OCI-LY1 (cell line): ENCODE data around the gene PRPF39.

ENCODE experiments used
- H2AFZ ChIP-seq: fragments of 200-600 bp; sonication (generic), shearing (Covaris generic); 2 replicates; pipeline ENCODE4 v1.6.0; 2014; ENCODE audit warnings: antibody characterized with exemption, mild to moderate bottlenecking, low read length
- H3F3A ChIP-seq: fragments of 200-600 bp; sonication (generic), shearing (Covaris generic); 2 replicates; pipeline ENCODE4 v1.6.0; 2014; ENCODE audit warnings: mild to moderate bottlenecking, antibody characterized with exemption, low read length, moderate library complexity; ENCODE audit not compliant: insufficient read depth
- H3K27ac ChIP-seq: fragments of 200-600 bp; sonication (generic); 2 replicates; pipeline ENCODE4 v1.5.1; 2014; ENCODE audit warnings: low read length, mixed run types, mild to moderate bottlenecking, low read depth; ENCODE audit not compliant: poor library complexity, severe bottlenecking
- H3K27me3 ChIP-seq: fragments of 200-600 bp; sonication (generic); 2 replicates; pipeline ENCODE4 v1.6.0; 2014; ENCODE audit warnings: antibody characterized with exemption, mild to moderate bottlenecking, low read length, moderate library complexity; ENCODE audit not compliant: insufficient read depth
- H3K36me3 ChIP-seq: fragments of 200-600 bp; sonication (generic); 2 replicates; pipeline ENCODE4 v1.6.1; 2014; ENCODE audit warnings: mild to moderate bottlenecking, antibody characterized with exemption, low read length, moderate library complexity, mixed read lengths; ENCODE audit not compliant: insufficient read depth
- H3K4me1 ChIP-seq: fragments of 200-600 bp; sonication (generic); 2 replicates; pipeline ENCODE4 v1.5.1; 2014; ENCODE audit warnings: mild to moderate bottlenecking, low read length, moderate library complexity; ENCODE audit not compliant: insufficient read depth, severe bottlenecking
- H3K4me2 ChIP-seq: fragments of 200-600 bp; sonication (generic), shearing (Covaris generic); 2 replicates; pipeline ENCODE4 v1.6.1; 2014; ENCODE audit warnings: low read length
- H3K4me3 ChIP-seq: fragments of 200-600 bp; sonication (generic); 2 replicates; pipeline ENCODE4 v1.5.1; 2014; ENCODE audit warnings: low read length, low read depth, mild to moderate bottlenecking, mixed read lengths; ENCODE audit not compliant: poor library complexity, severe bottlenecking
- H3K79me2 ChIP-seq: fragments of 200-600 bp; shearing (Covaris generic); 2 replicates; pipeline ENCODE4 v1.6.1; 2016; ENCODE audit warnings: mixed run types, low read length, mixed read lengths; ENCODE audit not compliant: insufficient read depth
- H3K9ac ChIP-seq: fragments of 200-600 bp; sonication (generic), shearing (Covaris generic); 2 replicates; pipeline ENCODE4 v1.6.1; 2014; ENCODE audit warnings: mild to moderate bottlenecking, low read length, mixed read lengths
- H3K9me2 ChIP-seq: fragments of 200-600 bp; sonication (generic), shearing (Covaris generic); 2 replicates; pipeline ENCODE4 v1.6.1; 2014; ENCODE audit warnings: low read depth, mild to moderate bottlenecking, low read length, mixed read lengths
- H3K9me3 ChIP-seq: fragments of 200-600 bp; shearing (Covaris generic); 2 replicates; pipeline ENCODE4 v1.6.1; 2014; ENCODE audit warnings: low read length, mixed read lengths
- H4K20me1 ChIP-seq: fragments of 200-600 bp; sonication (generic), shearing (Covaris generic); 2 replicates; pipeline ENCODE4 v1.6.0; 2016; ENCODE audit warnings: mild to moderate bottlenecking, low read length; ENCODE audit not compliant: insufficient read depth
- EZH2 ChIP-seq: fragments of 200-600 bp; sonication (generic), shearing (Covaris generic); IDR thresholded peaks from 2 replicates; pipeline ENCODE4 v1.8.0; 2017; ENCODE audit warnings: borderline replicate concordance, mixed run types, mild to moderate bottlenecking, antibody characterized with exemption, low read length, moderate library complexity, mixed read lengths
- TF ChIP-seq, protein P1 (sequence below): fragments of 200-600 bp; sonication (generic), shearing (Covaris generic); IDR thresholded peaks from 2 replicates; pipeline ENCODE4 v1.5.1; 2017; ENCODE audit warnings: mild to moderate bottlenecking, antibody characterized with exemption, low read length, moderate library complexity, mixed read lengths

Gene PRPF39

GRCh38 chr14:45051896-45052295, 32.0 kb upstream of the PRPF39 start:
- Histone ChIP-seq H3K9me3 (no peaks in the 10 kb centered on the region), H2AFZ (no peak overlapping the region), H4K20me1 (no peaks in the 10 kb centered on the region), H3K9me2 (no peaks in the 10 kb centered on the region), H3K4me2 (no peak overlapping the region), H3K36me3 (peaks cover 21% of the 10 kb centered on the region), H3K27me3 (no peaks in the 10 kb centered on the region), H3K79me2 (no peaks in the 10 kb centered on the region), H3K4me3 (no peak overlapping the region), H3F3A (no peaks in the 10 kb centered on the region), H3K27ac (no peak overlapping the region), H3K9ac (no peak overlapping the region), H3K4me1 (peaks cover 3% of the 10 kb centered on the region)
- TF ChIP-seq EZH2: no peak
- TF ChIP-seq, protein P1, sequence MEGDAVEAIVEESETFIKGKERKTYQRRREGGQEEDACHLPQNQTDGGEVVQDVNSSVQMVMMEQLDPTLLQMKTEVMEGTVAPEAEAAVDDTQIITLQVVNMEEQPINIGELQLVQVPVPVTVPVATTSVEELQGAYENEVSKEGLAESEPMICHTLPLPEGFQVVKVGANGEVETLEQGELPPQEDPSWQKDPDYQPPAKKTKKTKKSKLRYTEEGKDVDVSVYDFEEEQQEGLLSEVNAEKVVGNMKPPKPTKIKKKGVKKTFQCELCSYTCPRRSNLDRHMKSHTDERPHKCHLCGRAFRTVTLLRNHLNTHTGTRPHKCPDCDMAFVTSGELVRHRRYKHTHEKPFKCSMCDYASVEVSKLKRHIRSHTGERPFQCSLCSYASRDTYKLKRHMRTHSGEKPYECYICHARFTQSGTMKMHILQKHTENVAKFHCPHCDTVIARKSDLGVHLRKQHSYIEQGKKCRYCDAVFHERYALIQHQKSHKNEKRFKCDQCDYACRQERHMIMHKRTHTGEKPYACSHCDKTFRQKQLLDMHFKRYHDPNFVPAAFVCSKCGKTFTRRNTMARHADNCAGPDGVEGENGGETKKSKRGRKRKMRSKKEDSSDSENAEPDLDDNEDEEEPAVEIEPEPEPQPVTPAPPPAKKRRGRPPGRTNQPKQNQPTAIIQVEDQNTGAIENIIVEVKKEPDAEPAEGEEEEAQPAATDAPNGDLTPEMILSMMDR: no peak

DNA sequence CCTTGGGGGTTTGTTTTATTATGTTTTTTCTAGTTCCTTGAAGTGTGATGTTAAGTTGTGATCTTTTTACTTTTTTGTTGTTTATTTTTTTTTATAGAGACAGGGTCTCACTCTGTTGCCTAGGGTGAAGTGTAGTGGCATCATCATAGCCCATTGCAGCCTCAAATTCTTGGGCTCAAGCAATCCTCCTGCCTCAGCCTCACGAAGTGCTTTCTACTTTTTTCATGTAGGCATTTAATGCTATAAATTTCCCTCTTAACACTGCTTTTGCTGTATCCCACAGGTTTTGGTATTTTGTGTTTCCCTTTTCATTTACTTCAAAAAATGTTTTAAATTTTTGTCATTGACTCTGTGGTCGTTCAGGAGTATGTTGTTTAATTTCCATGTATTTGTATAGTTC, 26.6 kb upstream of the PRPF39 start:
- Histone ChIP-seq H3K9me3 (no peaks in the 10 kb centered on the region), H2AFZ (no peak overlapping the region), H3K27ac (no peak overlapping the region), H3K4me1 (no peaks in the 10 kb centered on the region), H3K4me3 (no peak overlapping the region), H3K4me2 (no peak overlapping the region), H3K79me2 (no peaks in the 10 kb centered on the region), H3K27me3 (no peaks in the 10 kb centered on the region), H4K20me1 (no peaks in the 10 kb centered on the region), H3K9me2 (no peaks in the 10 kb centered on the region), H3K36me3 (peaks cover 20% of the 10 kb centered on the region), H3K9ac (no peak overlapping the region), H3F3A (no peaks in the 10 kb centered on the region)
- TF ChIP-seq, protein P1: no peak
- no peak for TF ChIP-seq EZH2

GRCh38 chr14:45057881-45058364, 26.0 kb upstream of the PRPF39 start:
- no peak overlapping the region for H3K4me2 ChIP-seq
- no peaks in the 10 kb centered on the region for H3K4me1 ChIP-seq
- TF ChIP-seq, protein P1: no peak
- no peak for TF ChIP-seq EZH2
- no peaks in the 10 kb centered on the region for H4K20me1 ChIP-seq
- H2AFZ ChIP-seq: no peak overlapping the region
- no peaks in the 10 kb centered on the region for H3K9me3 ChIP-seq
- no peaks in the 10 kb centered on the region for H3K79me2 ChIP-seq
- H3K9me2 ChIP-seq: no peaks in the 10 kb centered on the region
- H3K27ac ChIP-seq: no peak overlapping the region
- no peak overlapping the region for H3K4me3 ChIP-seq
- no peak overlapping the region for H3K9ac ChIP-seq
- H3K27me3 ChIP-seq: no peaks in the 10 kb centered on the region
- peaks cover 16% of the 10 kb centered on the region for H3K36me3 ChIP-seq
- H3F3A ChIP-seq: no peaks in the 10 kb centered on the region
